ENCODE measurements around the gene ZNF83. TPM values are rescaled to one million over a fixed set of nuclear protein-coding genes. Genes with fewer than 3 reads are reported as not detected.

The ZNF83 gene
- total RNA-seq, 1 experiment from 2014 or later, result 31.6 TPM

DNA sequence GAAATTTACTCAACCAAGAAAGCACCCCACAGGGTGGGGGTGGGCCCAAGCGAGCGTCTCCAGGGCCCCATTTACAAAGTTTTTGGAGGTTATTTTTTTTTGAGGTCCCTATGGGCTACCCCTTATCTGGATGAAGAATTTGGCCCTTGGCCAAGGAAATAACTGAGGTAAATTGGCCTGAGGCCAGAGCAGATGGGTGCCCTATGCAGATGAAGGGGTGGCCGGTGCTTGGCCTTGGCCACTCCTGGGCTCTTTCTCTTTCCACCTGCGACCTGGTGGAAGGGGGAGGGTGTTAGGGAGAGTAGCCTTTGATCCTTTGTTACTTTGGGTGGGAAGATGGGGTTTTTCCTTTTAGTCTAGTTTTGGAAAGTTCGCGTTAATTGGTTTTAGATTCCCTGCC, 52.6 kb downstream of the ZNF83 start:
- Mint-ChIP-seq H3K27me3 (ENCODE audit: low read depth) (no peaks in the 10 kb centered on the region), H3K27ac (no peak overlapping the region)
- WGBS (ENCODE audit: extremely low coverage, insufficient read length, low lambda C conversion rate), result no CpG with 5 or more reads among the region's 6 CpGs

More for the DNA sequence above, 52.6 kb downstream of the ZNF83 start:
- Histone ChIP-seq H4K5ac (ENCODE audit: insufficient read length, low read depth, low read length) (no peak overlapping the region), H3K4ac (ENCODE audit: low read depth, low read length) (no peak overlapping the region), H2BK5ac (ENCODE audit: insufficient read length, low read length) (no peak overlapping the region), H2AK5ac (ENCODE audit: insufficient read length, low read length) (no peak overlapping the region), H3K4me1 (ENCODE audit: insufficient read depth, low read length) (no peaks in the 10 kb centered on the region), H3K79me2 (ENCODE audit: insufficient read depth, low read length) (no peaks in the 10 kb centered on the region), H3K23ac (ENCODE audit: insufficient read length, low read depth, low read length) (no peak overlapping the region), H2BK20ac (ENCODE audit: low read depth, low read length, poor library complexity, severe bottlenecking) (no peak overlapping the region), H3K79me1 (ENCODE audit: insufficient read depth, low read depth, low read length, poor library complexity, severe bottlenecking) (no peaks in the 10 kb centered on the region), H3K27ac (ENCODE audit: insufficient read length, low read depth, low read length) (no peak overlapping the region), H3K9ac (ENCODE audit: extremely low read depth, insufficient read length, low read length) (no peak overlapping the region), H2BK15ac (ENCODE audit: low read depth, low read length) (no peak overlapping the region), H3K4me2 (ENCODE audit: insufficient read depth, insufficient read length, low read length) (no peak overlapping the region), H3K56ac (ENCODE audit: insufficient read length, low read depth, low read length) (no peak overlapping the region), H2BK120ac (ENCODE audit: low read depth, low read length, poor library complexity, severe bottlenecking) (no peak overlapping the region), H2AFZ (ENCODE audit: low read length) (no peak overlapping the region), H3K23me2 (ENCODE audit: insufficient read length, low read depth, low read length, poor library complexity, severe bottlenecking) (no peaks in the 10 kb centered on the region), H3K27me3 (ENCODE audit: insufficient read depth, low read length) (no peaks in the 10 kb centered on the region), H4K8ac (replicated peaks; ENCODE audit: insufficient read length, low read depth, low read length) (no peak overlapping the region), H3K18ac (ENCODE audit: insufficient read length, low read depth, low read length) (no peak overlapping the region), H4K20me1 (ENCODE audit: control insufficient read depth, insufficient read depth, insufficient read length) (no peaks in the 10 kb centered on the region), H3K14ac (ENCODE audit: insufficient read depth, low read length) (no peak overlapping the region), H2BK12ac (ENCODE audit: insufficient read length, low read depth, low read length) (no peak overlapping the region), H3T11ph (ENCODE audit: low read length) (no peak overlapping the region), H4K91ac (ENCODE audit: insufficient read length, low read depth, low read length) (no peak overlapping the region), H3K9me3 (ENCODE audit: control insufficient read depth, low read depth, low read length) (no peaks in the 10 kb centered on the region)
- TF ChIP-seq, protein P1, sequence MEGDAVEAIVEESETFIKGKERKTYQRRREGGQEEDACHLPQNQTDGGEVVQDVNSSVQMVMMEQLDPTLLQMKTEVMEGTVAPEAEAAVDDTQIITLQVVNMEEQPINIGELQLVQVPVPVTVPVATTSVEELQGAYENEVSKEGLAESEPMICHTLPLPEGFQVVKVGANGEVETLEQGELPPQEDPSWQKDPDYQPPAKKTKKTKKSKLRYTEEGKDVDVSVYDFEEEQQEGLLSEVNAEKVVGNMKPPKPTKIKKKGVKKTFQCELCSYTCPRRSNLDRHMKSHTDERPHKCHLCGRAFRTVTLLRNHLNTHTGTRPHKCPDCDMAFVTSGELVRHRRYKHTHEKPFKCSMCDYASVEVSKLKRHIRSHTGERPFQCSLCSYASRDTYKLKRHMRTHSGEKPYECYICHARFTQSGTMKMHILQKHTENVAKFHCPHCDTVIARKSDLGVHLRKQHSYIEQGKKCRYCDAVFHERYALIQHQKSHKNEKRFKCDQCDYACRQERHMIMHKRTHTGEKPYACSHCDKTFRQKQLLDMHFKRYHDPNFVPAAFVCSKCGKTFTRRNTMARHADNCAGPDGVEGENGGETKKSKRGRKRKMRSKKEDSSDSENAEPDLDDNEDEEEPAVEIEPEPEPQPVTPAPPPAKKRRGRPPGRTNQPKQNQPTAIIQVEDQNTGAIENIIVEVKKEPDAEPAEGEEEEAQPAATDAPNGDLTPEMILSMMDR (conservative IDR thresholded peaks at IDR 0.05), result no peak
- peaks cover 4 to 9% of the 10 kb centered on the region in 2 experiments; a peak in 4 of 5 replicates for H3K9me3 Mint-ChIP-seq
- DNase-seq, result no peak
- H3K4me3 Mint-ChIP-seq, result no peak overlapping the region; a peak in 1 of 5 replicates
- peaks cover 46 to 76% (median 68%) of the 10 kb centered on the region in 3 experiments for H3K36me3 Mint-ChIP-seq (ENCODE audit: insufficient read depth in 1 of 3, low read depth in 3 of 3)
- 0 out of 4 replicates have a peak, but pooled peaks cover 2 to 3% of the 10 kb centered on the region in 2 experiments for H3K4me1 Mint-ChIP-seq
